Tibial nerve (tissue), 3 donors: ENCODE data around the gene TRIM39.

Experiments used
- POLR2A ChIP-seq, 2 donors: fragments of 450-650 bp; IDR thresholded peaks; one replicate each; pipeline ENCODE4 v1.6.1; 2017; ENCODE audit warnings: antibody characterized with exemption in 2 of 2, mild to moderate bottlenecking in 2 of 2, moderate library complexity in 2 of 2
- TF ChIP-seq, protein P1 (sequence below), 5 experiments: fragments of 200-600 bp in 3 of 5; fragments of 450-650 bp in 2 of 5; sonication (generic) in 3 of 5; IDR thresholded peaks; one replicate each; pipeline ENCODE4 v1.5.1; 2016 to 2019; ENCODE audit warnings: antibody characterized with exemption in 5 of 5, mild to moderate bottlenecking in 3 of 5, moderate library complexity in 2 of 5

DNA sequence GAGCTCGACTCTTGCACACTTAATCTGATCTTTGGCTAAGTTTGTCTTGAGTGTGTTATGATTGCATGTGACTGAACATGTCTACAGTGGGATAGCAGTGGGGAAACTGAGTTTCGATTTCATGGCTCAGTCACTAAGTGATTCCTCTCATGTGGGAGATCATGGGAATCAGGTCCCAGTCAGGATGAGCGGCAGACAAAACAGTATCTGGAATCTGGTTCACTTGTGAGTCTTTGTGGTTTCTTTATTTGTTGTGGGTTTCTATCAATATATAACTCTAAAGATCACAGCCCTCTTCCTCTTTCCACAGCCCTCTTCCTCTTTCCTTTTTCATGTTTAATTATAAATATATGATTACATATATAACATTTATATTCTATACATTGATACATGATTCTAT is 22.2 kb downstream of the TRIM39 start:
- TF ChIP-seq, protein P1, sequence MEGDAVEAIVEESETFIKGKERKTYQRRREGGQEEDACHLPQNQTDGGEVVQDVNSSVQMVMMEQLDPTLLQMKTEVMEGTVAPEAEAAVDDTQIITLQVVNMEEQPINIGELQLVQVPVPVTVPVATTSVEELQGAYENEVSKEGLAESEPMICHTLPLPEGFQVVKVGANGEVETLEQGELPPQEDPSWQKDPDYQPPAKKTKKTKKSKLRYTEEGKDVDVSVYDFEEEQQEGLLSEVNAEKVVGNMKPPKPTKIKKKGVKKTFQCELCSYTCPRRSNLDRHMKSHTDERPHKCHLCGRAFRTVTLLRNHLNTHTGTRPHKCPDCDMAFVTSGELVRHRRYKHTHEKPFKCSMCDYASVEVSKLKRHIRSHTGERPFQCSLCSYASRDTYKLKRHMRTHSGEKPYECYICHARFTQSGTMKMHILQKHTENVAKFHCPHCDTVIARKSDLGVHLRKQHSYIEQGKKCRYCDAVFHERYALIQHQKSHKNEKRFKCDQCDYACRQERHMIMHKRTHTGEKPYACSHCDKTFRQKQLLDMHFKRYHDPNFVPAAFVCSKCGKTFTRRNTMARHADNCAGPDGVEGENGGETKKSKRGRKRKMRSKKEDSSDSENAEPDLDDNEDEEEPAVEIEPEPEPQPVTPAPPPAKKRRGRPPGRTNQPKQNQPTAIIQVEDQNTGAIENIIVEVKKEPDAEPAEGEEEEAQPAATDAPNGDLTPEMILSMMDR (IDR thresholded peaks at IDR 0.05) = no peak
- no peak for TF ChIP-seq POLR2A (IDR thresholded peaks at IDR 0.05)
